GM12801 (cell line): ENCODE data around the gene ARRDC3.

Experiments
- CTCF ChIP-seq: IDR thresholded peaks from one replicate; pipeline ENCODE4 v1.5.1; 2011; ENCODE audit warnings: control low read depth; ENCODE audit not compliant: insufficient read length; ENCODE audit errors: extremely low read depth

Gene ARRDC3

DNA sequence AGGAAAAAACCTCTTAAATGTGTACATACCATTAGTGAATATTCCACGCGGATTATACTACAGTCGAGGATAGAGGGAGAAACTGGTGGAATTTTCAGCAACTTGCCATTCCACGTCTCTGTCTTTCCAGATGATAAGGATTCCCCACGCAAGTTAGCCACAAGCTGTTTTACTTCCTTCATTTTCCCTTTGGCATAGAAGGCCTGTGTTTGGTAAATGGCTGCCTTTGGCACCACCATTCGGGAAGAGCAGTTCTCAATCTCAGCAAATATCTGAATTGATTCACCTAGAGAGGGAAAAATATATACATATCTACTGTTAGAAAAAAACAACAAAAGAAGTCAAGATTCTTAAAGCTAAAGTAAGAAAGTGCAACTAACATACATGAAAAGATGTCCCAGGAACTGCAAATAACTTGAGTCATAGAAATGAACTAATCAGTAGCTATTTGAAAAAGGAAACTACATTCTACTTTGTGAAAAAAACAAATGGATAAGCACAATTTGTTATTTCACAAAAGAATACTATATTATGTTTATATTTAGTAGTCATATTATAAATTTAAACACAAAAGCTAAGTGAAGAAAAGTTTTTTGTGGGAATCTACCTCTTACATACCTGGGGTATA lies 8.1 kb downstream of the ARRDC3 start:
- TF ChIP-seq CTCF = no peak

GRCh38 chr5:91373600-91373999 lies 9.5 kb downstream of the ARRDC3 start:
- TF ChIP-seq CTCF = no peak

DNA sequence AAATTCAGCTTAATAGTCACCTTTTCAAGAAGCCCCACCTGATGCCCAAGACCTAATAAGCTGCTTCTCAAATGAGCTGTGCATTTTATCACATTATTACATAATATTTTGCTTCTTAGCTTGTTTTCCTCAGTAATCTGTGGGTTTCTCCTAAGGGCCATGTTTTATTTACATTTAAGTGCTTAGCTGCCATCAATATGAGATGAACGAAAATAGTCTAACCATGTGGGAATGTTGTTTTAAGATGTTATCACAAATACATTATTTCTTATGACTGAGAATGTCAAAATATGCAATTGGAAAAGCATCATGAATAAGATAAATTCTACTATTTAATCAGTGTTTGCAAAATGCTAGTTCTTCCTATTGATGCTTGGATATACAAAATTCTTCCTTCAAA lies 10.1 kb downstream of the ARRDC3 start:
- TF ChIP-seq CTCF = no peak

DNA sequence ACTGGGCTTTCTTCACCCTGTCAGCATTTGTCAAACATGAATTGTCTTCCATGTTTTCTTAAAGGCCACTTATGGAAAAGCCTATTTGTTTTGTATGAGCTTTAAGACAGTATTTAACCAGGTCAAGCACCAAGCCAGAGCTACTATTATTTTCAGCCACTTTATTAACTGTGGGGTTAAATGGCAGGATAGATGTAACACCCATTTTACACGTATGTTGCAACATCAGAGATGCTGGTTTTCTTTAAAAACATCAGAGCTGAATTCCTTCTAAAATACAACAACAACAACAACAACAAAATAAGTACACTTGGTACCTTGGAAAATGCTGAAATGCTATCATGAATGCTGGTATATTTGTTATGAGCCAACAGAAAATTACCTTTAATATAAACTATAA lies 13.6 kb downstream of the ARRDC3 start:
- no peak for TF ChIP-seq CTCF

- no peak for TF ChIP-seq CTCF
Observed at GRCh38 chr5:91367908-91368648, 15.0 kb downstream of the ARRDC3 start.

DNA sequence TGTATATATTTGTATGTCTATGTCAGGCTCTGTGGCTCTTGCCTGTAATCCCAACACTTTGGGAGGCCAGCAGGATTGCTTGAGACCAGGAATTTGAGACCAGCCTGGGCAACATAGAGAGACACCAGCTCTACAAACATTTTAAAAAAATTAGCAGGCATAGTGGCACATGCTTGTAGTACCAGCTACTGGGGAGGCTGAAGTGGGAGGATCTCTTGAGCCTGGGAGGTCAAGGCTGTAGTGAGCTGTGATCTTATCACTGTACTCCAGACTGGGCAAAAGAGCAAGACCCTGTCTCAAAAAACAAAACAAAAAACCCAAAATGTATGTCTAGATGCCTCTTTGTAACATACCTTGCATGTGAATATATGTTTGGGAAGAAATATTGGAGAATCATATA lies 15.8 kb downstream of the ARRDC3 start:
- TF ChIP-seq CTCF = no peak

DNA sequence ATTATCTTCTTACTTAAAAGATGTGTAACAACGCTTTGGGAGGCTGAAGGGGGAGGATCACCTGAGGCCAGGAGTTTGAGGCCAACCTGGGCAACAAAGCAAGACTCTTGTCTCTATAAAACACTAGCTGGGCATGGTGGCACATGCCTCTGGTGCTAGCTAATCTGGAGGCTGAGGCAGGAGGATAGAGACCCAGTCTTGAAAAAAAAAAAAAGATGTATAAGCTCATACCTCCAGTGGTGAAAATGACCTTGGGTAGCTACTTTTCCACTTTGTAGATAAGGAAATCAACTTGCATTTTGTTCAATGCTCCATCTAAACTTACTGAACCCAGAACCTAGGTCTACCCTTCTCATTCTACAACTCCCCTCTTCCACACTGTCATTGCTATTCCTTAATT lies 16.6 kb downstream of the ARRDC3 start:
- no peak for TF ChIP-seq CTCF
